Neural progenitor cell (in vitro differentiated cells): ENCODE measurements around the gene GSG1L.

Source experiments
- EZH2 ChIP-seq: fragments of 200-600 bp; sonication (generic); IDR thresholded peaks from 2 replicates; pipeline ENCODE4 v1.6.1; 2017; ENCODE audit warnings: antibody characterized with exemption, mild to moderate bottlenecking, moderate library complexity
- EZH2phosphoT487 ChIP-seq: fragments of 200-600 bp; sonication (generic); IDR thresholded peaks from 2 replicates; pipeline ENCODE4 v1.6.1; 2017; ENCODE audit warnings: antibody characterized with exemption
- TF ChIP-seq, protein P1 (sequence below): fragments of 200-600 bp; sonication (generic); IDR thresholded peaks from 2 replicates; pipeline ENCODE4 v1.5.1; 2017; ENCODE audit warnings: antibody characterized with exemption, mild to moderate bottlenecking

DNA sequence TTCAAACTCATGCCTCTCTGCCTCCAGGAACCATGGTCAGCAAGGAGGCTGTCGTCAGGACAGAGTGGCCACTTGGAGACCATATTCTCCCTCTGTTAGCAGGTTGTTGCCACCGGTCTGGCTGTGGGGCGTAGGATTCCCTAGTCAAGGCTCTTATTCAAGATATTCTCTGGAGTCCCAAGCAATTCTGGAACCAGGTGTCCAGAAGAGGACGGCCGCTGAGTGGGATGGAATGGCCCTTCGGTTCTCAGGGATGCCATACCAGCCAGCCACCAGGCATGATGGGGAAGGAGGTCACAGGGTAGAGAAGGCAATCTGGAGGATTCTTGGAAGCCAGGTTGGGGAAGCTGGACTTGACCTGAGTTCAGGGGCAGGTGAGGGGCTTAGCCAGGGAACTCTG is 173.5 kb downstream of the GSG1L start:
- TF ChIP-seq EZH2phosphoT487 (no peak), EZH2 (no peak)
- TF ChIP-seq, protein P1, sequence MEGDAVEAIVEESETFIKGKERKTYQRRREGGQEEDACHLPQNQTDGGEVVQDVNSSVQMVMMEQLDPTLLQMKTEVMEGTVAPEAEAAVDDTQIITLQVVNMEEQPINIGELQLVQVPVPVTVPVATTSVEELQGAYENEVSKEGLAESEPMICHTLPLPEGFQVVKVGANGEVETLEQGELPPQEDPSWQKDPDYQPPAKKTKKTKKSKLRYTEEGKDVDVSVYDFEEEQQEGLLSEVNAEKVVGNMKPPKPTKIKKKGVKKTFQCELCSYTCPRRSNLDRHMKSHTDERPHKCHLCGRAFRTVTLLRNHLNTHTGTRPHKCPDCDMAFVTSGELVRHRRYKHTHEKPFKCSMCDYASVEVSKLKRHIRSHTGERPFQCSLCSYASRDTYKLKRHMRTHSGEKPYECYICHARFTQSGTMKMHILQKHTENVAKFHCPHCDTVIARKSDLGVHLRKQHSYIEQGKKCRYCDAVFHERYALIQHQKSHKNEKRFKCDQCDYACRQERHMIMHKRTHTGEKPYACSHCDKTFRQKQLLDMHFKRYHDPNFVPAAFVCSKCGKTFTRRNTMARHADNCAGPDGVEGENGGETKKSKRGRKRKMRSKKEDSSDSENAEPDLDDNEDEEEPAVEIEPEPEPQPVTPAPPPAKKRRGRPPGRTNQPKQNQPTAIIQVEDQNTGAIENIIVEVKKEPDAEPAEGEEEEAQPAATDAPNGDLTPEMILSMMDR, result no peak
